GM23248 (cell line): Measurements from ENCODE around the gene REV3L. TPM values are rescaled to one million over a fixed set of nuclear protein-coding genes. Genes with fewer than 3 reads are reported as not detected.

Experiments used
- DNase-seq: peaks from one replicate; pipeline ENCODE4 v3.0.0-alpha.2; 2015
- H2AFZ ChIP-seq: fragments of 200-600 bp; sonication (generic); 2 replicates; pipeline ENCODE4 v1.6.1; 2016; ENCODE audit warnings: antibody characterized with exemption
- H3F3A ChIP-seq: fragments of 200-600 bp; sonication (generic); 2 replicates; pipeline ENCODE4 v1.6.1; 2016; ENCODE audit warnings: mild to moderate bottlenecking, antibody characterized with exemption, mixed run types; ENCODE audit not compliant: insufficient read depth
- H3K27ac ChIP-seq: fragments of 200-600 bp; sonication (generic); 2 replicates; pipeline ENCODE4 v1.5.1; 2016; ENCODE audit warnings: mild to moderate bottlenecking
- H3K27me3 ChIP-seq: fragments of 200-600 bp; sonication (generic); replicated peaks from 2 replicates; pipeline ENCODE4 v1.6.1; 2016; ENCODE audit warnings: mild to moderate bottlenecking; ENCODE audit not compliant: insufficient read depth
- H3K36me3 ChIP-seq: fragments of 200-600 bp; sonication (generic); 2 replicates; pipeline ENCODE4 v1.6.1; 2016; ENCODE audit warnings: low read depth, mild to moderate bottlenecking
- H3K4me1 ChIP-seq: fragments of 200-600 bp; sonication (generic); 2 replicates; pipeline ENCODE4 v1.6.1; 2016; ENCODE audit warnings: mild to moderate bottlenecking; ENCODE audit not compliant: insufficient read depth
- H3K4me2 ChIP-seq: fragments of 200-600 bp; sonication (generic); one replicate; pipeline ENCODE4 v1.6.1; 2016; ENCODE audit warnings: mild to moderate bottlenecking; ENCODE audit not compliant: unreplicated experiment
- H3K4me3 ChIP-seq: fragments of 200-600 bp; sonication (generic); 2 replicates; pipeline ENCODE4 v1.5.1; 2016; ENCODE audit warnings: mild to moderate bottlenecking
- H3K79me2 ChIP-seq: fragments of 200-600 bp; sonication (generic); 2 replicates; pipeline ENCODE4 v1.6.1; 2016; ENCODE audit warnings: mild to moderate bottlenecking; ENCODE audit not compliant: insufficient read depth
- H3K9ac ChIP-seq: fragments of 200-600 bp; sonication (generic); 2 replicates; pipeline ENCODE4 v1.6.1; 2016; ENCODE audit warnings: mild to moderate bottlenecking
- H3K9me2 ChIP-seq: fragments of 200-600 bp; sonication (generic); 2 replicates; pipeline ENCODE4 v1.6.1; 2016; ENCODE audit warnings: mixed run types, mild to moderate bottlenecking, moderate library complexity; ENCODE audit not compliant: insufficient read depth
- H3K9me3 ChIP-seq: fragments of 200-600 bp; sonication (generic); one replicate; pipeline ENCODE4 v1.6.1; 2017; ENCODE audit warnings: low read depth
- H4K20me1 ChIP-seq: fragments of 200-600 bp; sonication (generic); 2 replicates; pipeline ENCODE4 v1.6.0; 2016; ENCODE audit not compliant: insufficient read depth
- EZH2 ChIP-seq: fragments of 200-600 bp; sonication (generic); IDR thresholded peaks from 2 replicates; pipeline ENCODE4 v1.6.1; 2018; ENCODE audit warnings: antibody characterized with exemption, mild to moderate bottlenecking; ENCODE audit not compliant: insufficient read depth, poor library complexity, severe bottlenecking
- EZH2phosphoT487 ChIP-seq: fragments of 200-600 bp; sonication (generic); IDR thresholded peaks from 2 replicates; pipeline ENCODE4 v1.6.1; 2018; ENCODE audit warnings: antibody characterized with exemption, moderate library complexity, mild to moderate bottlenecking, low read depth; ENCODE audit not compliant: insufficient read depth
- WGBS, 2 experiments: methylation state at CpG; one replicate each; pipeline ENCODE4 v1.1.6; 2015 to 2017; ENCODE audit warnings: low lambda C conversion rate in 2 of 2, low coverage in 1 of 2; ENCODE audit errors: missing lambda C conversion rate in 2 of 2; 5-methylcytosine and 5-hydroxymethylcytosine counted together
- in situ Hi-C: fragments of 300-500 bp; cut with MboI; formaldehyde crosslinking; loops from 2 replicates; pipeline ENCODE4 v1.15.0; 2020
- polyA plus RNA-seq: library from polyadenylated mRNA; unstranded; fragments of >200 nt; fragmentation: Nextera tagmentation; extraction: Ambion mirVana; gene quantifications from 2 replicates; pipeline ENCODE4 v1.2.1, GENCODE V29; 2016
- total RNA-seq: library from RNA; depleted of rRNA; stranded (reverse); fragments of >200 nt; shearing (Covaris generic); gene quantifications from 2 replicates; pipeline ENCODE4 v1.2.3, GENCODE V29; 2014

Gene REV3L
- total and polyA plus RNA-seq, 2 experiments from 2014 or later: 25.0 to 25.1 TPM

DNA sequence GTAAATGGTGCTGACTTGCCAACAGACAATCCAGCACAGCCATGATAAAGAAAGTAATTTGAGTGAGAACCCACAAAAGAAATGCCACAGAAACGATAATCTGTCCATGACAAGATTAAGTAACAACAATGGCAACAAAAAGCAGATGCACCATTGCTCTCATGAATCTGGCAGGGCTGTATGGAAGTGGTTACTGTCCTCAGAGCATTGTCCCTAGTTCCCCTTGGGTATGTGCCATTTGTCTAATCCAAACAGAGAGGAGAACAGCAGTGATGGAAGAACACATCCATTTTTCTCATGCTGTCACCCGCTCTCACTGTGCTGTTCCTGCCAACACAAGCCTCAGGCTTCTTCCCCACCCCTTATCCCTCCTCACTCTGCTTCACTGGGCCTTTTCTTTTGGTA is 65.8 kb downstream of the REV3L start:
- H3K27me3 ChIP-seq: no peaks in the 10 kb centered on the region
- H3K9me3 ChIP-seq: no peaks in the 10 kb centered on the region
- no peaks in the 10 kb centered on the region for H3K9me2 ChIP-seq
- H3K36me3 ChIP-seq: peaks cover 10% of the 10 kb centered on the region; the same call in 1 of the 2 replicates
- H3K27ac ChIP-seq: peak overlapping the region; percentile 42
- H3K4me1 ChIP-seq: peaks cover 40% of the 10 kb centered on the region
- in situ Hi-C loops: no loop called here
- TF ChIP-seq EZH2 (no peak), EZH2phosphoT487 (no peak)
- H4K20me1 ChIP-seq: 0 out of 2 replicates have a peak, but pooled peaks cover 6% of the 10 kb centered on the region
- peak overlapping the region; percentile 69 for H3K4me2 ChIP-seq
- H3K4me3 ChIP-seq: no peak overlapping the region
- peaks cover 98% of the 10 kb centered on the region for H3K79me2 ChIP-seq
- H3K9ac ChIP-seq: peak overlapping the region; percentile 27
- no peak overlapping the region for H2AFZ ChIP-seq
- H3F3A ChIP-seq: peaks cover 30% of the 10 kb centered on the region
- WGBS, 2 experiments: 9 to 20% methylated on average over 2 of the region's 2 CpGs
- DNase-seq: peak; percentile 62

DNA sequence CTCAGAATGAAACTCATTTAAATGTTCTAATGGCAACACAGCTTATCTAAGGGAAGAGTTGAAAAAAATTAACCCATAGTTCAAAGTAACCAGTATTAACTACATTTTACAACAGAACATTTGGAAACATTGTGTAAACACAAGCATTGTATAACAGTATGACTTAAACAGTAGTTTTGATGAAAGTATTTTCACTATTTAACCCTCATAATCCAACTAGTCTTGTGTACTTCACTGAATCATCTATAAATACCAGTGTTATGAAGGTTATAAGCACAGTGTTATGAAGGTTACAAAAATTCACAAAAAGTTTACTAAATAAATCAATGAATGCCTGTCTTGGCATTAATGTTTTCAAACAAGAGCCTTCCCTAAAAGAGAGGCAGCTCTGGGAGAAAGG is 66.5 kb downstream of the REV3L start:
- Histone ChIP-seq H3K27me3 (no peaks in the 10 kb centered on the region), H3K9me2 (no peaks in the 10 kb centered on the region), H2AFZ (no peak overlapping the region), H3K36me3 (peaks cover 16% of the 10 kb centered on the region; the same call in 1 of the 2 replicates), H3K4me2 (peak overlapping the region; percentile 69), H3F3A (peaks cover 23% of the 10 kb centered on the region), H3K9me3 (no peaks in the 10 kb centered on the region), H3K4me3 (no peak overlapping the region), H3K4me1 (peaks cover 40% of the 10 kb centered on the region), H3K79me2 (peaks cover 98% of the 10 kb centered on the region), H3K27ac (peak overlapping the region; percentile 42), H4K20me1 (0 out of 2 replicates have a peak, but pooled peaks cover 6% of the 10 kb centered on the region), H3K9ac (no peak overlapping the region)
- no peak for TF ChIP-seq EZH2
- no peak for TF ChIP-seq EZH2phosphoT487
- in situ Hi-C loops: no loop called here
- DNase-seq: no peak

DNA sequence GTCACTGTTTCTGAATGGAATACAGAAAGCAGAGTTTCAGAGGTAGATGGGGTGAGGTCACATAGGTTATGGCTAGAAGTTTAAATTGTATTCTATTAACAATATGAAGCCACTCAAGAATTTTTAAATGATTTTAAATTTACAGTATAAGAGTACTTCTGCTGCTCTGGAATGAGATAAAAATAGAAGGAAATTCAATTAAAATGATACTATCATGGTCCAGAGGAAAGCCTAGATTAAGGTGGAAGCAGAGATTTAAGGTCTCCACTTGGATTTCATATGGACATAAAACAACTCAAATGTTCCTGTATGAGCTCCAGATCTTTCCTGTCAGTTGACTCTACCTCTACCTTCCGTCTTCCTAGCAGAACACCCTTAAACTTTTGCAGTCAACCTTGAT is 68.6 kb downstream of the REV3L start:
- H3K4me2 ChIP-seq: no peak overlapping the region
- H3K9me2 ChIP-seq: no peaks in the 10 kb centered on the region
- H3K36me3 ChIP-seq: peaks cover 37% of the 10 kb centered on the region; the same call in 1 of the 2 replicates
- H3K9ac ChIP-seq: no peak overlapping the region
- 100% methylated on average over 1 of the region's 1 CpG for WGBS, 2 experiments
- peaks cover 23% of the 10 kb centered on the region for H3F3A ChIP-seq
- in situ Hi-C loops: no loop called here
- H3K4me1 ChIP-seq: peaks cover 37% of the 10 kb centered on the region
- H3K4me3 ChIP-seq: no peak overlapping the region
- H3K27me3 ChIP-seq: no peaks in the 10 kb centered on the region
- H3K9me3 ChIP-seq: no peaks in the 10 kb centered on the region
- 0 out of 2 replicates have a peak, but pooled peaks cover 6% of the 10 kb centered on the region for H4K20me1 ChIP-seq
- no peak overlapping the region for H3K27ac ChIP-seq
- H2AFZ ChIP-seq: no peak overlapping the region
- TF ChIP-seq EZH2 (no peak), EZH2phosphoT487 (no peak)
- H3K79me2 ChIP-seq: peaks cover 96% of the 10 kb centered on the region
- DNase-seq: no peak

DNA sequence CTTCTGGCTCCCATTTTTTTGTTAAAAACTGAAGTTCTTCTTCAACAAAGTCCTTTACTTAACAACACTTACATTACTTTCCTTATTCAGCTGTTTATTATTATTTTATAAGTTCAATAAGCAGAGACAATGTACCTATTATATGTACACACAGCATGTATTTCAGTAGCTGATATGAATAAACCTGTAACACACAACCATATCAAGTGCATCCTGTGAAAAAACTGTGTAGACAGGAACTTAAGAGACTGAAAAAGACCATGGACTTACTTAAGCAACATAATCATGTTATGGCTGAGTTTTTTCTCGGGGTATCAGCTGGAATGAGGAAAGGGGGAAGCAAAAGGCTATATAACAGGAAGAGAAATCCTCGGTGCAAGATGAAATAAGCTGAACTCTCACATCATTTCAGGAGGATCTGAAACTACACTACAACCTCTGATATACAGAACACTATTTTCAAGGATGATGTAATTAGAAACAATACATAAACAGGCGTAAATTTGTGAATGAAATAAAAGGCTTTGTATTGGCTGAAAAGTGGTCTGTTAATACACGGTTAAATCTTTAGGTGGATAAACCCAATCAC is 70.9 kb downstream of the REV3L start:
- peaks cover 46% of the 10 kb centered on the region for H3K36me3 ChIP-seq
- H3K4me2 ChIP-seq: no peak overlapping the region
- H3K4me1 ChIP-seq: peaks cover 14% of the 10 kb centered on the region
- peaks cover 92% of the 10 kb centered on the region for H3K79me2 ChIP-seq
- 77 to 79% methylated on average over 4 of the region's 4 CpGs for WGBS, 2 experiments
- DNase-seq: no peak
- H3K9me3 ChIP-seq: no peaks in the 10 kb centered on the region
- TF ChIP-seq EZH2phosphoT487 (no peak), EZH2 (no peak)
- no peak overlapping the region for H2AFZ ChIP-seq
- in situ Hi-C loops: no loop called here
- no peak overlapping the region for H3K27ac ChIP-seq
- 0 out of 2 replicates have a peak, but pooled peaks cover 6% of the 10 kb centered on the region for H4K20me1 ChIP-seq
- H3K4me3 ChIP-seq: no peak overlapping the region
- H3K9me2 ChIP-seq: no peaks in the 10 kb centered on the region
- no peaks in the 10 kb centered on the region for H3K27me3 ChIP-seq
- H3K9ac ChIP-seq: no peak overlapping the region
- H3F3A ChIP-seq: no peaks in the 10 kb centered on the region
